KMS-11 (cell line): Measurements from ENCODE around the gene ZNF398.

ENCODE experiments used
- H2AFZ ChIP-seq: fragments of 200-600 bp; sonication (generic); 2 replicates; pipeline ENCODE4 v1.6.1; 2016; ENCODE audit warnings: antibody characterized with exemption, mixed run types, low read depth
- H3K27ac ChIP-seq: fragments of 200-600 bp; sonication (generic); 2 replicates; pipeline ENCODE4 v1.6.1; 2016; ENCODE audit warnings: mild to moderate bottlenecking, mixed run types
- H3K27me3 ChIP-seq: fragments of 200-600 bp; sonication (generic); 2 replicates; pipeline ENCODE4 v1.6.1; 2017; ENCODE audit warnings: mild to moderate bottlenecking, low read depth, mixed run types, moderate library complexity; ENCODE audit not compliant: insufficient read depth
- H3K36me3 ChIP-seq: fragments of 200-600 bp; sonication (generic); 2 replicates; pipeline ENCODE4 v1.6.1; 2017; ENCODE audit warnings: mild to moderate bottlenecking, mixed run types; ENCODE audit not compliant: insufficient read depth
- H3K4me1 ChIP-seq: fragments of 200-600 bp; sonication (generic); 2 replicates; pipeline ENCODE4 v1.6.1; 2016; ENCODE audit warnings: mild to moderate bottlenecking, low read depth, mixed run types; ENCODE audit not compliant: poor library complexity, severe bottlenecking
- H3K4me2 ChIP-seq: fragments of 200-600 bp; sonication (generic); 2 replicates; pipeline ENCODE4 v1.7.0; 2016; ENCODE audit warnings: mild to moderate bottlenecking, mixed run types
- H3K4me3 ChIP-seq: fragments of 200-600 bp; sonication (generic); IDR thresholded peaks from 2 replicates; pipeline ENCODE4 v1.6.1; 2017; ENCODE audit warnings: low read depth, low read length, mixed read lengths; ENCODE audit not compliant: insufficient read depth
- H3K79me2 ChIP-seq: fragments of 200-600 bp; sonication (generic); 2 replicates; pipeline ENCODE4 v1.6.1; 2016; ENCODE audit warnings: low read depth, mixed run types; ENCODE audit not compliant: insufficient read depth
- H3K9ac ChIP-seq: fragments of 200-600 bp; sonication (generic); 2 replicates; pipeline ENCODE4 v1.6.1; 2016; ENCODE audit warnings: mild to moderate bottlenecking, mixed run types
- H4K20me1 ChIP-seq: fragments of 200-600 bp; sonication (generic); 2 replicates; pipeline ENCODE4 v1.6.1; 2016; ENCODE audit warnings: mild to moderate bottlenecking, mixed run types; ENCODE audit not compliant: insufficient read depth
- CTCF ChIP-seq: fragments of 200-600 bp; sonication (generic); conservative IDR thresholded peaks from 2 replicates; pipeline ENCODE4 v1.6.1; 2017; ENCODE audit warnings: low read depth, mild to moderate bottlenecking, antibody characterized with exemption, low read length, moderate library complexity, mixed read lengths

The ZNF398 gene

GRCh38 chr7:149198161-149198816 lies 51.0 kb downstream of the ZNF398 start:
- no peaks in the 10 kb centered on the region for H4K20me1 ChIP-seq
- peaks cover 35% of the 10 kb centered on the region; the same call in 1 of the 2 replicates for H3K36me3 ChIP-seq
- H3K27ac ChIP-seq = no peak overlapping the region
- H3K4me3 ChIP-seq = no peak overlapping the region
- H3K27me3 ChIP-seq = no peaks in the 10 kb centered on the region
- peaks cover 16% of the 10 kb centered on the region for H3K4me1 ChIP-seq
- H3K79me2 ChIP-seq = peaks cover 30% of the 10 kb centered on the region
- H3K4me2 ChIP-seq = no peak overlapping the region
- no peak overlapping the region for H2AFZ ChIP-seq
- H3K9ac ChIP-seq = no peak overlapping the region
- no peak for TF ChIP-seq CTCF

DNA sequence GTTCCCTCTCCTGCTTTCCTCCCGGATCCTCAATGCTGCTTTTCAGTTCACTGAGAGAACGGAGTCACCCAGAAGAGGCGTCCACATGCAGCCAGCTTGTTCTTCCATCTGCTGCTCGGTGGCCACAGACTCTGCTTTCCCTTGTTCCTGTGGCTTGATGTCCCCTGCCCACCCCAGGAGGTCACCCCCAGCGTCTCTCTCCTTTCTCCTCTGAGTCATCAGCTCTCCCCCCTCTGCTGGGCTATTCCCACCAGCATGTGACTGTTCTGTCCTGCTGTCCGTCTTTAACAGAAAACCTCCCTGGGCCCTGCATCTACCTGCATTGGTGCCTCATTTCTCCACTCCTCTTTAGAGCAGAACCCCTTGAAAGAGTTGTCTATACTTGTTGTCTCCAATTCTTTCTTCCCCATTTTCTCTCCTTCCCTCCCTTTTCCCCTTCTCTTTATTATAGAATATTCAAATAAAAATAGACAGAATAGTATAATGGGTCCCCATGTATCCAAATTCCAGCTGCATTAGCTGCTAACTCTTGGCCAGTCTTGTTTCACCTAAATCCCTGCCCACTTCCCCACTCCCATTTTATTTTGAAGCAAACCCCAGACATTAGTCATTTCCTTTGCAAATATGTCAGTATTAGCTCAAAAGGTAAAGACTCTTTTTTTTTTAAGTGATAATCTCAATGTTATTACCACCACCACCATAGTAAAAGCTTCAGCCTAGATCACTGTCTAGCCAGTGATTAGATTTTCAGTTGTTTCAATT lies 52.2 kb downstream of the ZNF398 start:
- H3K4me2 ChIP-seq = no peak overlapping the region
- no peak overlapping the region for H3K4me3 ChIP-seq
- no peaks in the 10 kb centered on the region for H4K20me1 ChIP-seq
- peaks cover 16% of the 10 kb centered on the region for H3K4me1 ChIP-seq
- H3K27me3 ChIP-seq = no peaks in the 10 kb centered on the region
- H3K79me2 ChIP-seq = peaks cover 39% of the 10 kb centered on the region
- TF ChIP-seq CTCF = no peak
- no peak overlapping the region for H3K9ac ChIP-seq
- no peak overlapping the region for H2AFZ ChIP-seq
- no peak overlapping the region for H3K27ac ChIP-seq
- H3K36me3 ChIP-seq = peaks cover 42% of the 10 kb centered on the region; the same call in 1 of the 2 replicates

GRCh38 chr7:149202831-149203231 lies 55.6 kb downstream of the ZNF398 start:
- Histone ChIP-seq H3K79me2 (peaks cover 22% of the 10 kb centered on the region; the same call in 1 of the 2 replicates), H3K27me3 (no peaks in the 10 kb centered on the region), H3K4me1 (no peaks in the 10 kb centered on the region), H3K36me3 (peaks cover 42% of the 10 kb centered on the region; the same call in 1 of the 2 replicates), H2AFZ (no peak overlapping the region), H3K4me3 (no peak overlapping the region), H4K20me1 (no peaks in the 10 kb centered on the region), H3K9ac (no peak overlapping the region), H3K27ac (no peak overlapping the region), H3K4me2 (no peak overlapping the region)
- no peak for TF ChIP-seq CTCF

- Histone ChIP-seq H4K20me1 (no peaks in the 10 kb centered on the region), H3K27ac (no peak overlapping the region), H3K4me1 (no peaks in the 10 kb centered on the region), H2AFZ (no peak overlapping the region), H3K36me3 (peaks cover 22% of the 10 kb centered on the region; the same call in 1 of the 2 replicates), H3K9ac (no peak overlapping the region), H3K79me2 (peaks cover 12% of the 10 kb centered on the region; the same call in 1 of the 2 replicates), H3K4me3 (no peak overlapping the region), H3K27me3 (no peaks in the 10 kb centered on the region), H3K4me2 (no peak overlapping the region)
- no peak for TF ChIP-seq CTCF
Measured at GRCh38 chr7:149205690-149206381, 58.6 kb downstream of the ZNF398 start.
